GM12865 (cell line): ENCODE results near the gene GLT8D1.

ENCODE experiments used
- DNase-seq: peaks from one replicate; pipeline ENCODE4 v3.0.0; 2010; ENCODE audit warnings: low read depth
- H3K4me3 ChIP-seq: 2 replicates; pipeline ENCODE4 v1.5.1; 2011; ENCODE audit warnings: mild to moderate bottlenecking, low read depth, low read length, control low read depth
- TF ChIP-seq, protein P1 (sequence below): IDR thresholded peaks from 2 replicates; pipeline ENCODE4 v1.5.1; 2011; ENCODE audit warnings: low read length, control low read depth, low read depth, inconsistent platforms; ENCODE audit not compliant: insufficient read depth; ENCODE audit errors: missing control alignments

Gene GLT8D1

DNA sequence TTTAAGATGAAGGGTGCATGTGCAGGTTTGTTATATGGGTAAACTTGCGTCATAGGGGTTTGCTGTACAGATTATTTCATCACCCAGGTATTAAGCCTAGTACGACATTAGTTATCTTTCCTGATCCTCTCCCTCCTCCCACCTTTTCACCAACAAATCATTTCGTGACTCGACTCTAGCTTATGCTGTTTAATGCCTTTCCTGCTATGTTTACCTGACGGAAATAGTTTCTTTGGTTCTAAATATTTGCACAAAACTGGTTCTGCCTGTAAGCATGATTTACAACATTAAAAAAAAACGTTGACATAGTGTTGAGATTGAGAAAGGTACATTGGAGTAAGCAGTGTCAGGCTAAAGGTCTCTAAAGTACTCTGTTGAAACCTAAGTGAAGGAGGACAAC is 17.3 kb downstream of the GLT8D1 start:
- H3K4me3 ChIP-seq: no peak overlapping the region
- no peak for DNase-seq
- TF ChIP-seq, protein P1, sequence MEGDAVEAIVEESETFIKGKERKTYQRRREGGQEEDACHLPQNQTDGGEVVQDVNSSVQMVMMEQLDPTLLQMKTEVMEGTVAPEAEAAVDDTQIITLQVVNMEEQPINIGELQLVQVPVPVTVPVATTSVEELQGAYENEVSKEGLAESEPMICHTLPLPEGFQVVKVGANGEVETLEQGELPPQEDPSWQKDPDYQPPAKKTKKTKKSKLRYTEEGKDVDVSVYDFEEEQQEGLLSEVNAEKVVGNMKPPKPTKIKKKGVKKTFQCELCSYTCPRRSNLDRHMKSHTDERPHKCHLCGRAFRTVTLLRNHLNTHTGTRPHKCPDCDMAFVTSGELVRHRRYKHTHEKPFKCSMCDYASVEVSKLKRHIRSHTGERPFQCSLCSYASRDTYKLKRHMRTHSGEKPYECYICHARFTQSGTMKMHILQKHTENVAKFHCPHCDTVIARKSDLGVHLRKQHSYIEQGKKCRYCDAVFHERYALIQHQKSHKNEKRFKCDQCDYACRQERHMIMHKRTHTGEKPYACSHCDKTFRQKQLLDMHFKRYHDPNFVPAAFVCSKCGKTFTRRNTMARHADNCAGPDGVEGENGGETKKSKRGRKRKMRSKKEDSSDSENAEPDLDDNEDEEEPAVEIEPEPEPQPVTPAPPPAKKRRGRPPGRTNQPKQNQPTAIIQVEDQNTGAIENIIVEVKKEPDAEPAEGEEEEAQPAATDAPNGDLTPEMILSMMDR: no peak

DNA sequence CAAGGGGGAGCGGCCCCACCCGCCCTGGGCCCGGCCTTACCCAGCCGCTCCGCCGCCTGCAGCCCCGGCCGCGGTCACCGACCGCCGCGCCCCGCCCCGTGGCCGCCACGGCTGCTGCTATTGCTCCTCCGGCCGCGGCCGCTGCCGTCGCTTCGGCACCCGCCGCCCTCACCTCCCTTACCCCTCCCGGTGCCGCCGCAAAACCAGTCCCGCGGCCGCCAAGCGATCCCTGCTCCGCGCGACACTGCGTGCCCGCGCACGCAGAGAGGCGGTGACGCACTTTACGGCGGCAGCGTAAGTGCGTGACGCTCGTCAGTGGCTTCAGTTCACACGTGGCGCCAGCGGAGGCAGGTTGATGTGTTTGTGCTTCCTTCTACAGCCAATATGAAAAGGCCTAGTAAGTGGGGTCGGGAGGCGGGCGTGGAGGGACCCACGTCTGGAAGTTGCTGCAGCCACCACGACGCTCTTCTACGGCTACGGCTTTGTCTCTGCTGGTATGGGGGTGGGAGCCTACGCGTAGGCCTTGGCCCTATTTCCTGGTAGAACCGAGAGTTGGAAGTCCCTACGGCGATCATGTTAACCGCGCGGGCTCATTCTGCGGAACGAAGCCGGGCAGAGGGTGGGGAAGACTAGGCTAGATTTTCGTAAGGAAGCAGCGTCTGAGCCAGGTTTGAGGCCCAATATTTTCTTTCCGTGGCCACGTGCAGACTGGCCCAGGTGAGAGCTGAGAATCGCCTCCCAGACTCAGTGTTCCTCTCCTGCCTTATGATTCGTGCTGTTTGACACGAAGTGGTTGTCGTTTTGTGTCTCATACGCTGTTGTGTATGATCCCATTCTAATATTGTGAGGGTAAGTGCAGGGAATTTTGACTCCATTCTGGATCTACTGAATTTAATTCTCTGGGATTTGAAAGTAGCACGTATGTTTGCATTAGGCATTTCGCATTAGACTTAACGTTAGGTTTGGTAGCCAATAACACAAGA is 19.6 kb downstream of the GLT8D1 start, which contains the start of the genes GNL3 and PBRM1:
GNL3 (plus strand) TSS at position 324 of the 983 bp plus-strand sequence; CDS start at position 385, 61 bp downstream.
PBRM1 (minus strand) TSS at position 205 of the 983 bp plus-strand sequence.
- TF ChIP-seq, protein P1: no peak
- DNase-seq: peak; percentile 98
- H3K4me3 ChIP-seq: peak within 1 kb of the TSS; percentile 87

DNA sequence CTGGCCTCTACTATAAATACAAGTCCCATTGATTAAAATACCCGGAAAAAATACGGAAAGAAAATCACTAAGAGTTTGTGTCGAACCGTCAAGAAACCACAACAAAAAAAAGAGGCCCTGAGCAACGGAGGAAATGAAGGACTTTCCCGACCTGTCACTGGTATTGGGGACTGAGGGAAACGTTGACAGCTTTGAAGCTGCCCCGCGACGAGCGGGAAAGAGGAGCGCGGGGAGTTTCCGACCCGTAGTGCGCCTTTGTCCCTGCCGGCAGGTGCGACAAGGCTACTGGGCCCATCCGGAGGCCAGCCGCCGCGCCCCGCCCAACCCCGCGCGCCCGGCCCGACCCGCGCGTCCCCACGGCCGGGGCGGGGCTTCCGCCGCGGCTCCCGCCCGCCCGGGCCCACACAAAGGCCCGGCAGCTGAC is 20.3 kb downstream of the GLT8D1 start:
- TF ChIP-seq, protein P1: no peak
- peak overlapping the region; percentile 81 for H3K4me3 ChIP-seq
- DNase-seq: peak; percentile 93

DNA sequence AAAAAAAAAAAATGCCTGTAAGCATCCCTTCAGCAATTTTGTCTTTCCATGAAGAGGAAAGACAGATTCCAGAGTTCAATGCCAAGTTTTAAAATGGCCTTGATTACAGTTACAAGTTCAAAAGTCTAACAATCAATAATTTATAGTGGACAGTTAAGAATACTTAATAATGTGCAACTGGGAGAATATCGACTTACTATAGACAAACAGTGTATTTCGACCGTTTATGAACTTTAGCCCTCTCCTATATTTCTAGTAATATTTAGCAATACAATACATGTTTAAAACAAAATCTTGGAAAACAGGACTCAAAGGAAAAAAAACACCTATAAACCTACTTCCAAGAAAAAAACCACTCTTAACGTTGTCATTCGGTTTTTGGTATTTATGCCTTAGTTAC is 21.4 kb downstream of the GLT8D1 start:
- H3K4me3 ChIP-seq: peak overlapping the region; percentile 81
- no peak for DNase-seq
- TF ChIP-seq, protein P1: no peak

DNA sequence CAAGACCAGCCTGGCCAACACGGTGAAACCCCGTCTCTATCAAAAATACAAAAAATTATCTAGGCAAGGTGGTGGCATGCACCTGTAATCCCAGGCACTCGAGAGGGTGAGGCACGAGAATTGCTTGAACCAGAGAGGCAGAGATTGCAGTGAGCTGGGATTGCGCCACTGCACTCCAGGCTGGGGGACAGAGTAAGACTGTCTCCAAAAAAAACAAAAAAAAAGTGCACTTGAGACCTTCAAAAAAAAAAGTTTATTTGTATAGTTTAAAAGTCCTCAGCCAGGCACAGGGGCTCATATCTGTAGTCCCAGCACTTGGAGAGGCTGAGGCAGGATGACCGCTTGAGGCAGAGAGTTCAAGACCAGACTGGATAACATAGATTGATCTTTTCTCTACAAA is 22.0 kb downstream of the GLT8D1 start:
- TF ChIP-seq, protein P1: no peak
- H3K4me3 ChIP-seq: no peak overlapping the region
- DNase-seq: no peak

DNA sequence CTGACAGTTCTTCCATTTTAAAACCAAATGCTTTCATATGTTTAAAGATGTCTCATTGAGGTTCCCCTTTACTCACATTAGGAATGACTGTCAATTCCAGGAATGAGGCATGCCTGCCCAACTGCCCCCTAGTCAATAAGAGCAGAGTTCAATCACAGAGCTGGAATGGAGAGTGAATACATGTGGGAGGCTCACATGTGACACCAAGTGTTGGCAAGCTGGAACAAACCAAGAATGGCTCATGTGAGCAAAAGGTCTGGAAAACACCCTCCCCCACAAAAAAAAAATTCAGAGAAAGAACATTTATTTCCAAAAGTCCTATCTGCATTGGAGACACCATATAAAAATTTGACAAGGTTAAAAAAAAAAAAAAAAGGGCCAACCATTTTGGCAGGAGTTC is 23.6 kb downstream of the GLT8D1 start:
- TF ChIP-seq, protein P1: no peak
- peak; percentile 63 for DNase-seq

More for the DNA sequence above, 23.6 kb downstream of the GLT8D1 start:
- no peak overlapping the region; the same call in 1 of the 2 replicates for H3K4me3 ChIP-seq
